GM18909 (cell line): ENCODE measurements around the gene YIF1B.
A peak's percentile ranks its signal among the peaks of the same experiment; 100 is the strongest.
"Not testable (repeated sequence)": the region's sequence is repeated elsewhere in the genome, so short reads cannot be mapped to it uniquely, and the experiment has no call there.

Experiments used
- ATAC-seq: cut with Tn5 transposase; IDR thresholded peaks from one replicate; pipeline ENCODE4 v1.9.1; 2021; ENCODE audit warnings: mild to moderate bottlenecking; ENCODE audit not compliant: unreplicated experiment, poor library complexity

The YIF1B gene

GRCh38 chr19:38315657-38316476, at the start of gene YIF1B:
YIF1B (minus strand) TSS chr19:38315947; CDS start chr19:38315917, 30 bp downstream.
- peak; percentile 88 for ATAC-seq

GRCh38 chr19:38362946-38363688, 47.4 kb upstream of the YIF1B start:
- ATAC-seq = not testable (repeated sequence)

- no peak for ATAC-seq
These were observed 46.6 kb upstream of the YIF1B start for GRCh38 chr19:38362076-38362945.

- ATAC-seq = no peak
These were observed 45.9 kb upstream of the YIF1B start for GRCh38 chr19:38361633-38362075.

- ATAC-seq = no peak
These were observed 45.3 kb upstream of the YIF1B start for GRCh38 chr19:38360839-38361631.

- ATAC-seq = no peak
These were observed 44.6 kb upstream of the YIF1B start for GRCh38 chr19:38360351-38360750.

- ATAC-seq = no peak
These were observed 43.7 kb upstream of the YIF1B start for GRCh38 chr19:38359242-38360021.

- no peak for ATAC-seq
These were observed 42.3 kb upstream of the YIF1B start for GRCh38 chr19:38358071-38358470.

- ATAC-seq = no peak
These were observed 40.3 kb upstream of the YIF1B start for GRCh38 chr19:38355728-38356725.

GRCh38 chr19:38352611-38353010, 36.9 kb upstream of the YIF1B start:
- ATAC-seq = no peak

- no peak for ATAC-seq
These were observed 36.2 kb upstream of the YIF1B start for GRCh38 chr19:38351865-38352395.

- ATAC-seq = no peak
These were observed 35.1 kb upstream of the YIF1B start for GRCh38 chr19:38350883-38351282.

- ATAC-seq = no peak
These were observed 31.1 kb upstream of the YIF1B start for GRCh38 chr19:38346837-38347236.

GRCh38 chr19:38340927-38341326, 25.2 kb upstream of the YIF1B start:
- no peak for ATAC-seq

GRCh38 chr19:38339011-38339410, 23.3 kb upstream of the YIF1B start:
- ATAC-seq = not testable (repeated sequence)

- no peak for ATAC-seq
These were observed 21.6 kb upstream of the YIF1B start for GRCh38 chr19:38337360-38337653.

GRCh38 chr19:38336638-38337359, 21.1 kb upstream of the YIF1B start:
- peak; percentile 55 for ATAC-seq
